Measurements from ENCODE around the gene KLK1. TPM values are rescaled to one million over a fixed set of nuclear protein-coding genes. Genes with fewer than 3 reads are reported as not detected.

KLK1 gene
- total RNA-seq, 4 donors from 2014 or later, result 24.5 to 60.2 (median 47.3) TPM

GRCh38 chr19:50832666-50833065 lies 9.1 kb upstream of the KLK1 start:
- Histone ChIP-seq H3K36me3 (no peaks in the 10 kb centered on the region), H3K27ac (no peak overlapping the region), H3K4me3 (no peak overlapping the region), H3K27me3 (no peaks in the 10 kb centered on the region), H3K4me1 (peaks cover 0 to 7% (median 0%) of the 10 kb centered on the region in 4 donors), H3K9me3 (no peaks in the 10 kb centered on the region)
- TF ChIP-seq CTCF (IDR thresholded peaks at IDR 0.05), result no peak
- TF ChIP-seq POLR2A (IDR thresholded peaks at IDR 0.05), result no peak
- no peak for DNase-seq

- H3K27me3 ChIP-seq, result no peaks in the 10 kb centered on the region
- no peak overlapping the region for H3K27ac ChIP-seq
- peaks cover 0 to 2% (median 0%) of the 10 kb centered on the region in 4 donors for H3K4me1 ChIP-seq
- H3K9me3 ChIP-seq, result no peaks in the 10 kb centered on the region
- no peaks in the 10 kb centered on the region for H3K36me3 ChIP-seq
- TF ChIP-seq POLR2A (IDR thresholded peaks at IDR 0.05) (no peak), CTCF (IDR thresholded peaks at IDR 0.05) (no peak)
- H3K4me3 ChIP-seq, result no peak overlapping the region
- no peak for DNase-seq
Measured at GRCh38 chr19:50831026-50831396, 7.4 kb upstream of the KLK1 start.

GRCh38 chr19:50830266-50831025 lies 6.9 kb upstream of the KLK1 start:
- Histone ChIP-seq H3K9me3 (no peaks in the 10 kb centered on the region), H3K27me3 (no peaks in the 10 kb centered on the region), H3K4me3 (no peak overlapping the region), H3K36me3 (no peaks in the 10 kb centered on the region), H3K4me1 (no peaks in the 10 kb centered on the region), H3K27ac (no peak overlapping the region)
- peak in 1 of 3 donors; percentile 59 for DNase-seq
- TF ChIP-seq POLR2A (IDR thresholded peaks at IDR 0.05) (no peak), CTCF (IDR thresholded peaks at IDR 0.05) (no peak)

GRCh38 chr19:50829801-50830200 lies 6.2 kb upstream of the KLK1 start:
- TF ChIP-seq CTCF (IDR thresholded peaks at IDR 0.05), result no peak
- TF ChIP-seq POLR2A (IDR thresholded peaks at IDR 0.05), result no peak
- H3K27ac ChIP-seq, result no peak overlapping the region
- H3K4me3 ChIP-seq, result no peak overlapping the region
- H3K36me3 ChIP-seq, result no peaks in the 10 kb centered on the region
- DNase-seq, result no peak
- no peaks in the 10 kb centered on the region for H3K4me1 ChIP-seq
- H3K27me3 ChIP-seq, result no peaks in the 10 kb centered on the region
- no peaks in the 10 kb centered on the region for H3K9me3 ChIP-seq

- no peaks in the 10 kb centered on the region for H3K36me3 ChIP-seq
- no peak for DNase-seq
- no peaks in the 10 kb centered on the region for H3K9me3 ChIP-seq
- no peak overlapping the region for H3K4me3 ChIP-seq
- no peaks in the 10 kb centered on the region for H3K4me1 ChIP-seq
- no peak overlapping the region for H3K27ac ChIP-seq
- TF ChIP-seq CTCF (IDR thresholded peaks at IDR 0.05) (no peak), POLR2A (IDR thresholded peaks at IDR 0.05) (no peak)
- no peaks in the 10 kb centered on the region for H3K27me3 ChIP-seq
Measured at GRCh38 chr19:50827476-50827875, 3.9 kb upstream of the KLK1 start.
